DOHH2 (cell line): ENCODE data around the gene SLC26A6.

Experiments
- H3F3A ChIP-seq: fragments of 200-600 bp; sonication (generic), shearing (Covaris generic); 2 replicates; pipeline ENCODE4 v1.6.0; 2016; ENCODE audit warnings: antibody characterized with exemption, mild to moderate bottlenecking; ENCODE audit not compliant: control insufficient read depth, insufficient read depth
- H3K27ac ChIP-seq: fragments of 200-600 bp; sonication (generic); 2 replicates; pipeline ENCODE4 v1.5.1; 2014; ENCODE audit warnings: low read depth, mild to moderate bottlenecking, low read length, moderate library complexity
- H3K27me3 ChIP-seq: fragments of 200-600 bp; sonication (generic); 2 replicates; pipeline ENCODE4 v1.6.1; 2014; ENCODE audit warnings: mild to moderate bottlenecking, low read length, mixed read lengths; ENCODE audit not compliant: control insufficient read depth
- H3K36me3 ChIP-seq: fragments of 200-600 bp; sonication (generic); 2 replicates; pipeline ENCODE4 v1.6.1; 2014; ENCODE audit warnings: mild to moderate bottlenecking, low read length, moderate library complexity, mixed read lengths; ENCODE audit not compliant: control insufficient read depth
- H3K4me1 ChIP-seq: fragments of 200-600 bp; sonication (generic); 2 replicates; pipeline ENCODE4 v1.6.1; 2014; ENCODE audit warnings: mild to moderate bottlenecking, low read length, mixed read lengths; ENCODE audit not compliant: control insufficient read depth
- H3K4me2 ChIP-seq: fragments of 200-600 bp; sonication (generic); 2 replicates; pipeline ENCODE4 v1.6.0; 2014; ENCODE audit warnings: mild to moderate bottlenecking, low read length, moderate library complexity
- H3K4me3 ChIP-seq: fragments of 200-600 bp; sonication (generic); 2 replicates; pipeline ENCODE4 v1.5.1; 2014; ENCODE audit warnings: mild to moderate bottlenecking, low read length, mixed read lengths
- H3K79me2 ChIP-seq: fragments of 200-600 bp; sonication (generic); 2 replicates; pipeline ENCODE4 v1.6.1; 2014; ENCODE audit warnings: mild to moderate bottlenecking, low read length, mixed read lengths; ENCODE audit not compliant: control insufficient read depth
- H3K9me2 ChIP-seq: fragments of 200-600 bp; sonication (generic); replicated peaks from 2 replicates; pipeline ENCODE4 v1.6.1; 2014; ENCODE audit warnings: mild to moderate bottlenecking, low read length, mixed read lengths; ENCODE audit not compliant: control insufficient read depth
- H3K9me3 ChIP-seq: fragments of 200-600 bp; sonication (generic); 2 replicates; pipeline ENCODE4 v1.6.1; 2014; ENCODE audit warnings: antibody characterized with exemption, low read length, mixed read lengths; ENCODE audit not compliant: control insufficient read depth, insufficient read depth
- H4K20me1 ChIP-seq: fragments of 200-600 bp; sonication (generic); 2 replicates; pipeline ENCODE4 v1.6.0; 2014; ENCODE audit warnings: low read depth, mild to moderate bottlenecking, antibody characterized with exemption, low read length, moderate library complexity; ENCODE audit not compliant: control insufficient read depth, insufficient read depth
- EZH2phosphoT487 ChIP-seq: fragments of 200-600 bp; sonication (generic); IDR thresholded peaks from 2 replicates; pipeline ENCODE4 v1.6.1; 2017; ENCODE audit warnings: borderline replicate concordance, mild to moderate bottlenecking, antibody characterized with exemption, low read length, moderate library complexity, mixed read lengths
- TF ChIP-seq, protein P1 (sequence below): fragments of 200-600 bp; sonication (generic); IDR thresholded peaks from one replicate; pipeline ENCODE4 v1.5.1; 2014; ENCODE audit warnings: antibody characterized with exemption, mild to moderate bottlenecking, low read depth, low read length; ENCODE audit not compliant: poor library complexity, severe bottlenecking

SLC26A6 gene

DNA sequence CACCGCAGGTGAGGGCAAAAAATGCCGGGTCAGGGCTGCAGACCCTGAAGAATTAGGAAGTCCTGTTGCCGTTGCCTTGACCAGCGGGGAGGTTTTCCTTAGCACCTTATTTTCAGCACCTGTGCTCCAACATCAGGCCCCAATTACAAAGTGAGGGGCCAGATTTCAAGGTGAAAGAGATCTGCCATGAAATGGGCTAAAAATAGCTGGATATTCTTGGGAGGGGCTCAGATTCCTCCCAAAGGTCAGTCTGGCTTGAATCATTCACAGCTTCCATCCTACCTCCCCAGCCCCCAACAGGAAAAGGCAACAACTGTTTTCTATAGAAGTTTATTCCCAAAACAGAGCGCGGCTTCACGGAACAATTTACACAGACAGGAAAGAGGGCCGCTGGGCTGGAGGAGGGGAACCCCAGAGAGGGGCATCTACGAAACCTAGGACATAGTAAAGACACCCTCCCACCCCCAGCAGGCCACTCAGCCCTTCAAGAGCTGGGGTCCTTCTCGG, 941 bp upstream of the SLC26A6 start:
- Histone ChIP-seq H3K4me1 (peaks cover 18% of the 10 kb centered on the region), H3F3A (no peaks in the 10 kb centered on the region), H4K20me1 (no peaks in the 10 kb centered on the region), H3K27me3 (no peaks in the 10 kb centered on the region), H3K79me2 (no peaks in the 10 kb centered on the region), H3K27ac (peak overlapping the region; percentile 23; the same call in 1 of the 2 replicates), H3K36me3 (peaks cover 10% of the 10 kb centered on the region), H3K4me2 (peak overlapping the region; percentile 90), H3K9me3 (no peaks in the 10 kb centered on the region), H3K9me2 (no peaks in the 10 kb centered on the region), H3K4me3 (peak overlapping the region; percentile 80)
- TF ChIP-seq, protein P1, sequence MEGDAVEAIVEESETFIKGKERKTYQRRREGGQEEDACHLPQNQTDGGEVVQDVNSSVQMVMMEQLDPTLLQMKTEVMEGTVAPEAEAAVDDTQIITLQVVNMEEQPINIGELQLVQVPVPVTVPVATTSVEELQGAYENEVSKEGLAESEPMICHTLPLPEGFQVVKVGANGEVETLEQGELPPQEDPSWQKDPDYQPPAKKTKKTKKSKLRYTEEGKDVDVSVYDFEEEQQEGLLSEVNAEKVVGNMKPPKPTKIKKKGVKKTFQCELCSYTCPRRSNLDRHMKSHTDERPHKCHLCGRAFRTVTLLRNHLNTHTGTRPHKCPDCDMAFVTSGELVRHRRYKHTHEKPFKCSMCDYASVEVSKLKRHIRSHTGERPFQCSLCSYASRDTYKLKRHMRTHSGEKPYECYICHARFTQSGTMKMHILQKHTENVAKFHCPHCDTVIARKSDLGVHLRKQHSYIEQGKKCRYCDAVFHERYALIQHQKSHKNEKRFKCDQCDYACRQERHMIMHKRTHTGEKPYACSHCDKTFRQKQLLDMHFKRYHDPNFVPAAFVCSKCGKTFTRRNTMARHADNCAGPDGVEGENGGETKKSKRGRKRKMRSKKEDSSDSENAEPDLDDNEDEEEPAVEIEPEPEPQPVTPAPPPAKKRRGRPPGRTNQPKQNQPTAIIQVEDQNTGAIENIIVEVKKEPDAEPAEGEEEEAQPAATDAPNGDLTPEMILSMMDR: no peak
- TF ChIP-seq EZH2phosphoT487: no peak

DNA sequence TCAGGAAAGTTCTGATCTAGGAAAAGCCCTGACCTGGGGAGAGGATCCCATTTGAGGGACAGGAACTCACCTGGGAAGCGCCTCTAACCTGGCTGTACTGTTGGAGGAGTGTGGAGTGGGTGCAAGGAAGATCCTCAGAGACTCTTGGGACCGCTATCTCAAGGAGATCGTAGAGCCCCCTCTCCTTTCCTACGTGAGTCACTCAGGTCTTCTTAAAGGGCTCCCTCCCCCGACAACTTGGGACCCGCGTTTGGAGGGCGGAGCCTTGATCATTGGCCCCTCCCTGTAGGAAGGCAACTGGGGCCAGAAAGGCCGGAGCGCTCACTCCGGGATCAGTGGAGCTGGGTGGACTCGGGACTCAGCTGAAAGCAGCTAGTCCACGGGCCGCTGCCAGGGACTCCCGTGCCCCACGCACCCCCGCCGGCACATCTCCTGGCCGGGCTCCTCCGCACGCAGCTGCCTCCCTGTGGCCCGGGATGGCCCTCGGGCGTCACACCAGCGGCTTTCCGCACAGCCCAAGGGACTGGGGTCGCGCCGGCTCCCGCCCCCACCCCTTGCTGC, 520 bp downstream of the SLC26A6 start:
- Histone ChIP-seq H3K4me1 (peaks cover 18% of the 10 kb centered on the region), H3K79me2 (no peaks in the 10 kb centered on the region), H3F3A (no peaks in the 10 kb centered on the region), H3K9me3 (no peaks in the 10 kb centered on the region), H3K9me2 (no peaks in the 10 kb centered on the region), H3K4me2 (peak overlapping the region; percentile 90), H4K20me1 (no peaks in the 10 kb centered on the region), H3K27ac (peak overlapping the region; percentile 34), H3K36me3 (peaks cover 12% of the 10 kb centered on the region), H3K4me3 (peak overlapping the region; percentile 80), H3K27me3 (no peaks in the 10 kb centered on the region)
- TF ChIP-seq, protein P1: no peak

DNA sequence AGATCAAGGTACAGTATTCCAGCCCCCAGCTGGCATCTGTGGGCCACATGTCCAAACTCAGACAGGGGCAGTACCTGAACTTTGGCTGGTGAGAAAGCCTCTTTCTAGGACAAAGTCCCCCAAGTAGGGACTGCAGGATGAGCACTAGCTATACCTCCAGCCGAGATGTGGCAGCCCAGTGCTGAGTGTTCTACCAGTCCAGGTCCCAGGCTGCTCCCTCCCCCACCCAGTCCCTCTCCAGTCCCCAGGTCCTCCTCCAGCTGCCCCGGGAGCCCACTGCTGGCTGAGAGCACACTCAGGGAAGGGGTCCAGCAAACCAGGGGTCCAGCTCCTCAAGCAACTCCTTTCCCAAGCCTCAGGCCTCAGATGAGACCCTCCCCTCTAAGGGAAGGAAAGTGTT, 1.5 kb downstream of the SLC26A6 start:
- no peaks in the 10 kb centered on the region for H3K27me3 ChIP-seq
- H3K4me1 ChIP-seq: peaks cover 18% of the 10 kb centered on the region
- H3F3A ChIP-seq: no peaks in the 10 kb centered on the region
- H3K36me3 ChIP-seq: peaks cover 12% of the 10 kb centered on the region
- TF ChIP-seq, protein P1: no peak
- TF ChIP-seq EZH2phosphoT487: no peak
- H4K20me1 ChIP-seq: no peaks in the 10 kb centered on the region
- no peak overlapping the region for H3K4me3 ChIP-seq
- no peak overlapping the region for H3K27ac ChIP-seq
- no peaks in the 10 kb centered on the region for H3K79me2 ChIP-seq
- H3K9me3 ChIP-seq: no peaks in the 10 kb centered on the region
- H3K4me2 ChIP-seq: peak overlapping the region; percentile 90; the same call in 1 of the 2 replicates
- no peaks in the 10 kb centered on the region for H3K9me2 ChIP-seq
